ENCODE data around the gene PASK. TPM values are rescaled to one million over a fixed set of nuclear protein-coding genes. Genes with fewer than 3 reads are reported as not detected.

Gene PASK
- total RNA-seq, 1 donor from 2014 or later = 6.9 TPM

- no peak for DNase-seq
Observed at GRCh38 chr2:241064008-241064801, 85.1 kb downstream of the PASK start.

DNA sequence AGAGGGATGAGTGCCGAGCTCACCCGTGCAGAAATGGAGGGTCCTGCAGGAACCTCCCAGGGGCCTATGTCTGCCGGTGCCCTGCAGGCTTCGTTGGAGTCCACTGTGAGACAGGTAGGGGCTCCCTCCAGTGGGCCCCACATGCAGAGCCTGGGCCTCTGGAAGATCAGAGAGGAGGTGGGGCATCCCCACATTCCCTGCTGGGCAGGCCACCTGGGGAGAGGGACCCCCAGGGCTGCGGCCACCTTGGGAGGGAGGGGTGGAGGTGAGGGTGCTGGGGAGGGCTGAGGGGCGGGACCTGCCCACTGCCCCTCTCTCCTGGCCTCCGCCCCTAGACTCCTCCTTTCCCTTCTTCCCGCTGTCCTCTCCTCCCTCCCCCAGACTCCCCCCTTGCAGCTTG is 85.7 kb downstream of the PASK start:
- no peak for DNase-seq

- DNase-seq = no peak
Observed at GRCh38 chr2:241063093-241063551, 86.2 kb downstream of the PASK start.

- DNase-seq = no peak
Observed at GRCh38 chr2:241062389-241063092, 86.7 kb downstream of the PASK start.

GRCh38 chr2:241061275-241061674 is 88.0 kb downstream of the PASK start:
- DNase-seq = no peak

Small RNA genes lying within 50 kb of the gene (small RNA-seq; reads per million reads assigned to genes)
- gene AC005237.2 (ENCODE audit: low replicate concordance) = not detected

Other genes with a start within 250 kb of the PASK start
- 0.30 TPM for gene CROCC2, start 243.1 kb downstream of the PASK start, total RNA-seq
- gene SNED1, start 150.9 kb downstream of the PASK start, total RNA-seq = 9.7 TPM
- gene MTERF4, start 47.2 kb downstream of the PASK start, total RNA-seq = 37.8 TPM
- gene PPP1R7, start 995 bp upstream of the PASK start, total RNA-seq = 31.3 TPM
- gene ANO7, start 39.2 kb upstream of the PASK start, total RNA-seq = 0.79 TPM
- 504 TPM for gene HDLBP, start 166.2 kb upstream of the PASK start, total RNA-seq
- 354 TPM for gene SEPTIN2, start 166.5 kb upstream of the PASK start, total RNA-seq
- gene FARP2, start 206.8 kb upstream of the PASK start, total RNA-seq = 52.6 TPM